Caco-2 (cell line): ENCODE results near the gene EPM2A. TPM values are rescaled to one million over a fixed set of nuclear protein-coding genes. Genes with fewer than 3 reads are reported as not detected.

Source experiments
- BruUV-seq: library from RNA; stranded (reverse); fragments of 400-500 nt; replicated peaks from 2 replicates; lab custom pipeline; 2021; lab: Mats Ljungman, UMichigan
- CTCF ChIA-PET: fragments of 300-600 bp; sonication (Branson Sonifier 250); formaldehyde crosslinking; loops from one replicate; lab custom pipeline; 2022; ENCODE audit warnings: antibody characterized with exemption; lab: Charles Lee
- POLR2A ChIA-PET: fragments of 300-600 bp; sonication (Branson Sonifier 250); formaldehyde crosslinking; loops from one replicate; lab custom pipeline; 2022; ENCODE audit warnings: antibody characterized with exemption; lab: Charles Lee
- DNase-seq, 2 experiments: peaks; one replicate each; pipeline versions ENCODE4 v3.0.0 to v3.0.0-alpha.2; 2020 to 2022
- H3K27me3 ChIP-seq: replicated peaks from 2 replicates; pipeline ENCODE4 v1.6.0; 2011; ENCODE audit warnings: low read length; ENCODE audit not compliant: control insufficient read depth, insufficient read depth
- H3K36me3 ChIP-seq: 2 replicates; pipeline ENCODE4 v1.5.1; 2011; ENCODE audit warnings: low read length; ENCODE audit not compliant: control insufficient read depth, insufficient read depth
- H3K4me1 ChIP-seq: fragments of 250-450 bp; sonication (Bioruptor Pico); 2 replicates; pipeline ENCODE4 v1.5.1; 2020; ENCODE audit warnings: mild to moderate bottlenecking
- H3K4me3 ChIP-seq: 2 replicates; pipeline ENCODE4 v1.5.1; 2011; ENCODE audit warnings: low read depth, mild to moderate bottlenecking, control low read depth, low read length
- H3K9me3 ChIP-seq: fragments of 250-450 bp; sonication (Bioruptor Pico); 2 replicates; pipeline ENCODE4 v1.5.1; 2020; ENCODE audit warnings: mild to moderate bottlenecking, moderate library complexity
- H3K27ac Mint-ChIP-seq: one replicate; pipeline ENCODE4 v1.8.0; 2022; ENCODE audit warnings: mixed read lengths; ENCODE audit not compliant: unreplicated experiment
- H3K27me3 Mint-ChIP-seq: one replicate; pipeline ENCODE4 v1.8.0; 2022; ENCODE audit warnings: mixed read lengths; ENCODE audit not compliant: insufficient read depth, unreplicated experiment
- H3K36me3 Mint-ChIP-seq: one replicate; pipeline ENCODE4 v1.8.0; 2022; ENCODE audit warnings: mild to moderate bottlenecking, mixed read lengths; ENCODE audit not compliant: insufficient read depth, unreplicated experiment
- H3K4me1 Mint-ChIP-seq: one replicate; pipeline ENCODE4 v1.8.0; 2022; ENCODE audit warnings: low read depth, mixed read lengths; ENCODE audit not compliant: unreplicated experiment
- H3K4me3 Mint-ChIP-seq: one replicate; pipeline ENCODE4 v1.8.0; 2022; ENCODE audit warnings: mild to moderate bottlenecking, moderate library complexity, mixed read lengths; ENCODE audit not compliant: unreplicated experiment
- H3K9me3 Mint-ChIP-seq: one replicate; pipeline ENCODE4 v1.8.0; 2022; ENCODE audit warnings: mixed read lengths; ENCODE audit not compliant: unreplicated experiment
- CTCF ChIP-seq, 2 experiments: fragments of 200-600 bp in 1 of 2; IDR thresholded peaks; 1 replicate in 1 of 2; 2 replicates in 1 of 2; pipeline versions ENCODE4 v1.5.1 to v1.8.0; 2011 to 2022; ENCODE audit warnings: antibody characterized with exemption in 1 of 2, control low read depth in 1 of 2, inconsistent platforms in 1 of 2, low read depth in 1 of 2, low read length in 1 of 2, mild to moderate bottlenecking in 1 of 2, moderate library complexity in 1 of 2; ENCODE audit not compliant: insufficient read depth in 1 of 2, severe bottlenecking in 1 of 2, unreplicated experiment in 1 of 2
- intact Hi-C: fragments of 100-400 bp; cut with micrococcal nuclease; formaldehyde crosslinking; loops from one replicate; pipeline ENCODE4 v1.10.0; 2022; ENCODE audit not compliant: unreplicated experiment
- total RNA-seq: library from RNA; stranded (reverse); gene quantifications from 2 replicates; pipeline ENCODE4 v1.2.3, GENCODE V29; 2022

Gene EPM2A
- total RNA-seq, 1 experiment from 2014 or later: 6.9 TPM

- ChIA-PET POLR2A (no interaction called here), CTCF (no interaction called here)
- Mint-ChIP-seq H3K9me3 (peaks cover 10% of the 10 kb centered on the region), H3K4me3 (no peak overlapping the region), H3K27ac (no peak overlapping the region), H3K4me1 (no peaks in the 10 kb centered on the region), H3K27me3 (no peaks in the 10 kb centered on the region), H3K36me3 (no peaks in the 10 kb centered on the region)
- intact Hi-C loops: no loop called here
- H3K27me3 ChIP-seq: no peaks in the 10 kb centered on the region
- H3K4me3 ChIP-seq: no peak overlapping the region
- no peaks in the 10 kb centered on the region for H3K36me3 ChIP-seq
- TF ChIP-seq CTCF (IDR thresholded peaks at IDR 0.05; ENCODE audit: insufficient read depth in 1 of 2, low read depth in 1 of 2, low read length in 1 of 2, severe bottlenecking in 1 of 2, unreplicated experiment in 1 of 2): no peak
- BruUV-seq: no TSS peak
- H3K4me1 ChIP-seq: no peaks in the 10 kb centered on the region
- no peak for DNase-seq
- H3K9me3 ChIP-seq: 0 out of 2 replicates have a peak, but pooled peaks cover 2% of the 10 kb centered on the region
Measured at GRCh38 chr6:145688493-145688905, 46.8 kb downstream of the EPM2A start.

GRCh38 chr6:145685932-145686331 lies 49.4 kb downstream of the EPM2A start:
- no peaks in the 10 kb centered on the region for H3K36me3 Mint-ChIP-seq
- no peak for DNase-seq
- no peaks in the 10 kb centered on the region for H3K4me1 ChIP-seq
- peaks cover 18% of the 10 kb centered on the region for H3K9me3 Mint-ChIP-seq
- no peaks in the 10 kb centered on the region for H3K4me1 Mint-ChIP-seq
- no TSS peak for BruUV-seq
- ChIA-PET CTCF (no interaction called here), POLR2A (no interaction called here)
- no peaks in the 10 kb centered on the region for H3K9me3 ChIP-seq
- intact Hi-C loops: no loop called here
- H3K4me3 Mint-ChIP-seq: no peak overlapping the region
- H3K36me3 ChIP-seq: no peaks in the 10 kb centered on the region
- H3K27me3 ChIP-seq: no peaks in the 10 kb centered on the region
- no peaks in the 10 kb centered on the region for H3K27me3 Mint-ChIP-seq
- no peak for TF ChIP-seq CTCF (IDR thresholded peaks at IDR 0.05; ENCODE audit: insufficient read depth in 1 of 2, low read depth in 1 of 2, low read length in 1 of 2, severe bottlenecking in 1 of 2, unreplicated experiment in 1 of 2)
- no peak overlapping the region for H3K4me3 ChIP-seq
- no peak overlapping the region for H3K27ac Mint-ChIP-seq

- intact Hi-C loops: no loop called here
- no peaks in the 10 kb centered on the region for H3K4me1 ChIP-seq
- BruUV-seq: no TSS peak
- no peaks in the 10 kb centered on the region for H3K27me3 Mint-ChIP-seq
- H3K9me3 Mint-ChIP-seq: peaks cover 20% of the 10 kb centered on the region
- ChIA-PET POLR2A (no interaction called here), CTCF (no interaction called here)
- DNase-seq: no peak
- TF ChIP-seq CTCF (IDR thresholded peaks at IDR 0.05; ENCODE audit: insufficient read depth in 1 of 2, low read depth in 1 of 2, low read length in 1 of 2, severe bottlenecking in 1 of 2, unreplicated experiment in 1 of 2): no peak
- no peak overlapping the region for H3K4me3 ChIP-seq
- no peaks in the 10 kb centered on the region for H3K4me1 Mint-ChIP-seq
- no peaks in the 10 kb centered on the region for H3K36me3 ChIP-seq
- H3K36me3 Mint-ChIP-seq: peaks cover 6% of the 10 kb centered on the region
- H3K27ac Mint-ChIP-seq: no peak overlapping the region
- H3K27me3 ChIP-seq: no peaks in the 10 kb centered on the region
- H3K4me3 Mint-ChIP-seq: no peak overlapping the region
- H3K9me3 ChIP-seq: no peaks in the 10 kb centered on the region
Measured at GRCh38 chr6:145681965-145682364, 53.4 kb downstream of the EPM2A start.
